Neuron (in vitro differentiated cells): Measurements from ENCODE around the gene HCFC1.

Experiments used
- H2AFZ ChIP-seq: one replicate; pipeline ENCODE4 v1.6.1; 2013; ENCODE audit warnings: low read depth, mild to moderate bottlenecking, inconsistent platforms, low read length, moderate library complexity
- H3K27me3 ChIP-seq: one replicate; pipeline ENCODE4 v1.6.1; 2013; ENCODE audit warnings: low read length; ENCODE audit not compliant: insufficient read depth
- H3K36me3 ChIP-seq: one replicate; pipeline ENCODE4 v1.6.1; 2013; ENCODE audit warnings: low read length; ENCODE audit not compliant: insufficient read depth
- H3K4me1 ChIP-seq: one replicate; pipeline ENCODE4 v1.6.1; 2013; ENCODE audit warnings: low read length; ENCODE audit not compliant: insufficient read depth
- H3K4me3 ChIP-seq: 2 replicates; pipeline ENCODE4 v1.5.1; 2013; ENCODE audit warnings: mild to moderate bottlenecking, low read length, moderate library complexity
- H3K9me3 ChIP-seq: one replicate; pipeline ENCODE4 v1.6.1; 2013; ENCODE audit warnings: low read length

HCFC1 gene

DNA sequence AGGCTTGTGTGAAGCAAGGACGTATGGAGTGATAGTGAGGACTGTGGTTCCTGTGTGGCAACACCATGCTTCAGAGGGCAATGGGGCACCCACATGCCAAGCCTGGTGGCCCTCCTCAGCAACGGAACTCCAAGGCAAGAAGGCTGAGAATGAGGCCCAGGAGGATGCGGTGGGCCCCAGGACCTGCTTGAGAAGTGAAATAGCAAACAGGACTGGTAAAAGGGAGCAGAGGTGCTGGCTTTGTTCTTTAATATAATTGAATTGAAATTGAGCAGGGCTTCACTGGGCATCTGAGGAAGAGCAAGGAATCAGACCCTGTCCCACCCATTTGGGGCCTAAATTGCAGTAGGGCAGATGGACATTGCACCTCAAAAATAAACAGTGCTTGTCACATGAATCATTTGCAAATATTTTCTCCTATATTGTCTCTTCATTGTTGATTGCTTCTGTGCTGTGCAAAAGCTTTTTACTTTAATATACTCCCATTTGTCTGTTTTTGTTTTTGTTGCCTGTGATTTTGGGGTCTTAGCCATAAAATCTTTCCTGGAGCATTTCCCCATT lies 3.2 kb upstream of the HCFC1 start:
- H3K4me1 ChIP-seq: peaks cover 19% of the 10 kb centered on the region
- H3K9me3 ChIP-seq: no peaks in the 10 kb centered on the region
- no peaks in the 10 kb centered on the region for H3K27me3 ChIP-seq
- no peak overlapping the region for H3K4me3 ChIP-seq
- H2AFZ ChIP-seq: no peak overlapping the region
- H3K36me3 ChIP-seq: no peaks in the 10 kb centered on the region

DNA sequence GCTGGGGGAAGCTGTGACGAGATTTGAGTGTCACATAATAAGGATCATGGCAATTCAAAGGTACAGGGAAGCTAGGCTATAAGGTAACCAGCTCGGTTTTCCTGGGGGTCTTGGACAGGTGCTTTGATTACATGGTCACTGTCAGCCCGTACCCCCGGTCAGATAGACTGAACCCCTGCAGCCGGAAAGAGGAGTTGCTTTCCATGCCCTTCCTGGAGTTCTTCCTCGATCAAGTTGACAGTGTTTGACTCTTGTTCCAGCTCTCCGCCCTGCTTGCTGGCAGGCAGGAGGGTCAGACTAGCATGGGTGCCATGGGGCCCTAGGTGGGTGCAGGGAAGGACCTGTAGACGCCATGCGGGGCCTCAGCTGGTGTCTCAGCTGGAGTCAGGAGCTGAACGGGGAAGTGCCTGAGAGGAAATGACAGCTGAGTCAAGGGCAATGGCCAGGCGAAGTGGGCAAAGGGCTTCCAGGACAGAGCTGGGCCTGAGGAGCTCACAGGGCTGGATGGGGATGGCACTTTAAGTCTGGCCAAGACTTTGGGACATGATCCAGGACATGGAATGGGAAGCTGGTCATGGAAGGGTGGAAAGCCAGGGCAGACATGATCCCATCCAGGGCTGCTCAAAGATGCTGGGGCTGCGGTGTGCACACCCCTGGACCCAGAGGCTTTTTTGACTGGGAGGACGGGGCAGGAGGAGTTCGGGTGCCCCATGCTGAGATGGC lies 2.5 kb upstream of the HCFC1 start:
- Histone ChIP-seq H3K9me3 (no peaks in the 10 kb centered on the region), H3K27me3 (no peaks in the 10 kb centered on the region), H3K4me1 (peaks cover 25% of the 10 kb centered on the region), H2AFZ (no peak overlapping the region), H3K36me3 (no peaks in the 10 kb centered on the region), H3K4me3 (no peak overlapping the region)

GRCh38 chrX:153973127-153974002 lies 1.7 kb upstream of the HCFC1 start:
- H3K36me3 ChIP-seq: no peaks in the 10 kb centered on the region

GRCh38 chrX:153972368-153973126 lies 929 bp upstream of the HCFC1 start, which contains the start of gene TMEM187:
TMEM187 (plus strand) TSS chrX:153972754; CDS start chrX:153982063, 9,309 bp downstream.
- H3K27me3 ChIP-seq: no peaks in the 10 kb centered on the region
- H2AFZ ChIP-seq: peak within 1 kb of the TSS; percentile 85
- peak within 1 kb of the TSS; percentile 96 for H3K4me3 ChIP-seq
- no peaks in the 10 kb centered on the region for H3K36me3 ChIP-seq
- H3K9me3 ChIP-seq: no peaks in the 10 kb centered on the region
- H3K4me1 ChIP-seq: peaks cover 41% of the 10 kb centered on the region

More at GRCh38 chrX:153973127-153974002, 1.7 kb upstream of the HCFC1 start:
- H3K4me3 ChIP-seq: peak overlapping the region; percentile 96
- peak overlapping the region; percentile 46 for H2AFZ ChIP-seq
- H3K27me3 ChIP-seq: no peaks in the 10 kb centered on the region
- no peaks in the 10 kb centered on the region for H3K9me3 ChIP-seq
- H3K4me1 ChIP-seq: peaks cover 33% of the 10 kb centered on the region

GRCh38 chrX:153971124-153971449 lies 531 bp downstream of the HCFC1 start:
- peaks cover 48% of the 10 kb centered on the region for H3K4me1 ChIP-seq
- H2AFZ ChIP-seq: peak overlapping the region; percentile 85
- peak overlapping the region; percentile 96 for H3K4me3 ChIP-seq
- no peaks in the 10 kb centered on the region for H3K9me3 ChIP-seq
- no peaks in the 10 kb centered on the region for H3K36me3 ChIP-seq
- H3K27me3 ChIP-seq: no peaks in the 10 kb centered on the region

- Histone ChIP-seq H3K27me3 (no peaks in the 10 kb centered on the region), H3K9me3 (no peaks in the 10 kb centered on the region), H2AFZ (peak overlapping the region; percentile 85), H3K4me3 (peak overlapping the region; percentile 96), H3K36me3 (no peaks in the 10 kb centered on the region), H3K4me1 (peaks cover 48% of the 10 kb centered on the region)
Observed at GRCh38 chrX:153970357-153971123, 1.1 kb downstream of the HCFC1 start.

DNA sequence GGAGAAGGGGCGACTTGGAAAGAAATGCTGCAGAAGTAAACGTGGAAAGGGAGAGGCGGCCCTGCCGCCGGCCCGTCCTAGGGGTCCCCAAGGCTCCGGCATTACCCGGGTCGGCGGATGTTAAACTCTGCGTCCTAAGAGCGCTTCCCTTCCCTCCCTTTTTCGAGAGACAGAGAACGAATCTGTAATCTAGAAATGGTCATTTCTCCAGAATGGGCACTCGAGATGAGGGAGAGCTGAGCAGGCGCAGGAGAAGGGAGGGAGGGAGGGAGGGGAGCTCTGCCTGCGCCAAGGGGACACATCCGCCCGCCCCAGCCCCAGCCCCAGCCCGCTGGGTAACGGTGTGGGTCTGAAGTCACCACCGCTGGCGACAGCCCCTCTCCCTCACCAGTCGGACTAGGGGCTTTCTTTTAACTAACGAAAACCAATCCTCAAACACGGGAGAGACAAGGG lies 1.7 kb downstream of the HCFC1 start:
- H3K4me1 ChIP-seq: peaks cover 48% of the 10 kb centered on the region

GRCh38 chrX:153969125-153969903 lies 2.3 kb downstream of the HCFC1 start:
- H3K9me3 ChIP-seq: no peaks in the 10 kb centered on the region
- peaks cover 3% of the 10 kb centered on the region for H3K36me3 ChIP-seq
- peak overlapping the region; percentile 96 for H3K4me3 ChIP-seq
- H3K4me1 ChIP-seq: peaks cover 43% of the 10 kb centered on the region
- H2AFZ ChIP-seq: no peak overlapping the region
- no peaks in the 10 kb centered on the region for H3K27me3 ChIP-seq

More for the DNA sequence above, 1.7 kb downstream of the HCFC1 start:
- no peak overlapping the region for H2AFZ ChIP-seq
- no peaks in the 10 kb centered on the region for H3K9me3 ChIP-seq
- H3K27me3 ChIP-seq: no peaks in the 10 kb centered on the region
- no peaks in the 10 kb centered on the region for H3K36me3 ChIP-seq
- peak overlapping the region; percentile 96 for H3K4me3 ChIP-seq

DNA sequence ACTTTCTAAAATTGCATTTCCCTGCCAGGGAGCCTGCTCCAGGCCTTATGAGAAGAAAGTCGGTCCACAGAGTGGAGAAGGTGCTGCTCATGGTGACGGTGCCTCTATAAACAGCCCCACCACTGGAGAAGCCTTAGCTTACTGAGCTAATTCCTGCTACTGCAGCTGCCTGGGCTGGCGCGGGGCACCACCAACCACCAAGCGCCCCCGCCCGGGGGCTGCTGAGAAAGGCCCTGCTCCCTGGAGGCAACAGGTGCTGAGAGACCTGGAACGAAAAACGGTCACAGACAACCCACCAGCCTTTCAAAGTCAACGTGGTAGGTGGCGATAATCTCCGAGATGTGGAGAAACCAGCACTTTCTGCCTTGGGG lies 2.9 kb downstream of the HCFC1 start:
- H3K36me3 ChIP-seq: peaks cover 5% of the 10 kb centered on the region
- no peaks in the 10 kb centered on the region for H3K9me3 ChIP-seq
- H3K4me3 ChIP-seq: peak overlapping the region; percentile 96
- no peaks in the 10 kb centered on the region for H3K27me3 ChIP-seq
- H3K4me1 ChIP-seq: peaks cover 38% of the 10 kb centered on the region
- H2AFZ ChIP-seq: no peak overlapping the region

- Histone ChIP-seq H3K36me3 (peaks cover 9% of the 10 kb centered on the region), H3K4me1 (peaks cover 33% of the 10 kb centered on the region), H2AFZ (no peak overlapping the region), H3K4me3 (no peak overlapping the region), H3K27me3 (no peaks in the 10 kb centered on the region), H3K9me3 (no peaks in the 10 kb centered on the region)
Observed at GRCh38 chrX:153968255-153968654, 3.4 kb downstream of the HCFC1 start.

- Histone ChIP-seq H2AFZ (no peak overlapping the region), H3K4me3 (no peak overlapping the region), H3K9me3 (no peaks in the 10 kb centered on the region), H3K27me3 (no peaks in the 10 kb centered on the region), H3K36me3 (peaks cover 10% of the 10 kb centered on the region), H3K4me1 (peaks cover 30% of the 10 kb centered on the region)
Observed at GRCh38 chrX:153967536-153968224, 3.9 kb downstream of the HCFC1 start.
